HuH-7 (cell line): ENCODE data around the gene SASH1.

ENCODE experiments used
- DNase-seq: peaks from one replicate; pipeline ENCODE4 v3.0.0; 2011; ENCODE audit warnings: low spot score

Gene SASH1

GRCh38 chr6:148497717-148498116, 155.1 kb downstream of the SASH1 start:
- DNase-seq: no peak

GRCh38 chr6:148500402-148500801, 157.8 kb downstream of the SASH1 start:
- no peak for DNase-seq

- DNase-seq: no peak
These were observed 158.5 kb downstream of the SASH1 start for GRCh38 chr6:148501178-148501590.

- DNase-seq: no peak
These were observed 159.6 kb downstream of the SASH1 start for GRCh38 chr6:148502083-148502772.

DNA sequence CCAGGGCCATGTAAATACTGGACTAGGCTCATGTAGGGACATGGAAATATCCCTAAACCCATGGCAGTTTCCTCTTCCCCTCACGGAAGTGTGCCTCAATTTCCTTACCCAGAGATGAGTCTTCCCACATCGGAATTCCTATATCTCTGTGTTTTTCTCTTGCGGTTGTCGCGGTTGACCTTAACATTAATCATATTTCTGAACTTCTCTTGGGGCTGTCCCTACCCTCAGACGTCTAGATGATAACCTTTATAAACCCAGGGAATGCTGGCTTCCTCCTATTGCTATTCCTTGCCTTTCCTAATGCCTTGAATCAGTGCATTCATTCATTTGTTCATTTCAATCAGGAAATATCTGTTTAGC, 160.1 kb downstream of the SASH1 start:
- no peak for DNase-seq

- no peak for DNase-seq
These were observed 161.1 kb downstream of the SASH1 start for GRCh38 chr6:148503703-148504102.

GRCh38 chr6:148507774-148508173, 165.1 kb downstream of the SASH1 start:
- no peak for DNase-seq

DNA sequence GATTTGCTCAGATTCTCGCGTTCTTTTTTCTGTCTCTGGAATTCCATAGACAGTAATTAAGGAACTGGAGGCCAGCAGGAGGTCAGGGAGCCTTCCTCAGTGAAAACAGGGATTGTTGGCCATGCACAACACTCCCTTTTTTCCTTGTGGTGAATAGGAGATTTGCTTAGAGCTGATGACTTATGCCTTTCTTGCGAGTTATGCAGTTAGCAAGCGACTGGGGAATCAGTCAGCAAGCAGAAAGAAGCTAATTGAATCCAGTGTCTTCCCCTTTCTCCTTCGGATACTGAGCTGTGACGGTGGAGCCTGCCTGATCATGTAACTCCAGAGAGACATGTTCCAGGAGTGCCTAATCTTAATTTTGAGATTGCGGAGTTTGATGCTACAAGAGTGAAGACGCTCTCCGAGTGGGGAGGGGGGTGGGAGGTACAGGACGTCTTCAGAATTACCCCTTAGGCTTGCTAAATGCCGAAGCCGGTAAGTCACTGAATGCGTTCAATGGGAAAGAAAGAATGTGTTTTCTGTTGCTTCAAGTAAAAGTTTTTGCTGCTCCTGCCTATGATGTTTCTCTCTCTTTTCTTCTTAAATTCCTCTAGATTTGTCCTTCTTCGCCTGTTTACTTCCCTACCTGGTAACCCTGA, 165.9 kb downstream of the SASH1 start:
- DNase-seq: no peak

DNA sequence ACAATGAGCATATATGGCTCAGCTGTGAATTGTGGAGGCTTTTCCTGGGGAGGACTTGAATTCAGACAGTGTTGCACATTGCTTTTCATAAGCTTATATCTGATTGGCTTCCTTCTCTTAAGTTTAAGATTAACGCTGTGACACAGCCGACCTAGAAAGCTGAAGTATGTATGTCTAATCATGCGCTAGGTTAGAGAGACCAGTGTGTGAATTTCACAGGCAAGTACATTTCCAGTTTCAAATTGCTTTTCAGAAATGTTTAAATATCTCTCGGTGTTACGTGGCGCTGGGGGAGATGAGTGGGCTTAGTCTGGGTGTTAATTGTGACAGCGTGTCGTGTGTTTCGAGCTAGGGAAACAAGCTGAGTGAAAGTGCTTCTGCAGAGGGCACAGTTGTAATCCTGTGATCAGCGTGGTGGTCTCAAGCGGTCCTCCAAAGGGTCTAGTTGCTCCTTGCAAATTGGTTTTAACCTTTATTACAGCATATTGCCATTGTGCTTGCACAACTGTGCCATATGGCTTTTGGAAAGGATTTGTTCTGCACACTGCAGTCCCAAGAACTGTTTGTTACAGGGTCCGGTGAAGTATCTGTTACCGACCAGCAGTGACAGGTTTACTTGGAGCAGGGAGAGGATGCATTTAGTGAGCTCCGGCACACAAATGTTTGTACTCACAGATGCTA, 166.6 kb downstream of the SASH1 start:
- DNase-seq: no peak

- DNase-seq: no peak
These were observed 167.4 kb downstream of the SASH1 start for GRCh38 chr6:148509800-148510581.

DNA sequence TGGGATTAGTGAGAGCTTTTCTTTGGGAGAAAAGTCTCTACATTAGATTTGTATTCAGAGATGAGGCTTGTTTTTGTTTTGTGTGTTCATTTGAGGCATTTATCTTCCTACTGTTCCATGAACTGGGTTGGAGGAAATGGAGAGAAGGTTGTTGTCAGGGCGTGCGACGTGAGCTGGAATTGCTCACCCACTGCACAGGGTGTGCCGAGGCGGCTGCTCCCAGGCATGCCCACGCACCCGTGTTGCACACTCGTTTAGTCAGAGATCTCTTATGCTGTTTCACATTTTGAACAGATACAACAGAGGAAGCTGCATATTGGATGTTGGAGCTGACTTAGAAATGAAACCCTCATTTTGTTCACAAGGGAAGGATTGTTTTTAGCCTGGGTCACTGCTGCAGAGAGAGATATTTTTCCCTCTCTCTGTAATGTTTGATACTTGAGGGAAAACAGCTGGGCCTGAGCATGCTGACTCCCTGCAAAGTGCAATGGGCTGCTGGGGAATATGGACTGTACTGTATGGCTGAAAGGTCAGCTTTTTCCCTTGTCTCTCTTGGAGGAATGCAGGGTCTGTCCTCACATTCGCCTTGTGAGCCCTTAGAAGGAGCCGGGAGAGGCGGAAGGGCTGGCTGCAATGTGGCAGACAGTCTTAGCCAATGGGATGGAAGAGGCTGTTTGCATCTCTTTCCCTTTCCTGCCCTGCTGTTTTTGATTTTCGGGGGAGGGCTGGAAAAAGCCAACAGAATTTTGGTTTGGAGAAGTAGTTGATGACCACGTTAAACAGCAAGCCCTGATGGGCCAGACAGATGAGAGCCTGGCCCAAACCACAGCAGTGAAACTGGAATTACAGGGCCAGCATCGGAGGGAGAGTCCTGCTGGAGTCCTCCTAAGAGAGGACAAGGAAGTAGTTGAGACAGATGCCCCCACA, 170.8 kb downstream of the SASH1 start:
- DNase-seq: no peak

DNA sequence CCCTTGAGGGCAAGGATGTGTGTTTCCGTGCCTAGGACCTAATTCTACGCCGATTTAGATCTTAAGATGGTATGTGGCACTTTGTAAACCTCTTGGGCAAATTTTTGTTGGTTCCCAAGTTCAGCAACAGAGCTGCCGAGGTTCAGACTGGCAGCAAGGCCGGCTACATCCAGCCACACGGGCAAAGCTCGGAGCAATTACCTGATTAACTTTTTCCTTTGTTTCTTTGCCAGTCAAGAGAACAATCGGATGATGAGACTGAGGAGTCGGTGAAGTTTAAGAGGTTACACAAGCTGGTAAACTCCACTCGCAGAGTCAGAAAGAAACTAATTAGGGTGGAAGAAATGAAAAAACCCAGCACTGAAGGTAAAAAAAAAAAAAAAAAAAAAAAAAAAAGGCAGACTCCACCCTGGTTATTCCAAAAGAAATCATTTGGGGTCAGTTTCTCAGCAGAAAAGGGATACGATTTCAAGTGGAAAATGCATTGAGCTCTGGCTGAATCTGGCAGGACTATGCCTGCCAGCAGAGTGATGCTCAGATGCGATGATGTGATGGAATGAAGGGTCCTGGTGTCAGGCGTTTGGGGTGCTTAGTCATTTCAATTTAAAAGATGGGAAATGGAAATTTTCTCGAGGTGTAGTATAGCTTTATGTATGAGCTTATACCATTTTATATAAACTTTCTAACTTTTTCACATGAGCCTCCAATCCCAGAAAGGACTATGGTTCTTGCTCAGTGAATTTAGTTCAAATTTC, 171.6 kb downstream of the SASH1 start:
- no peak for DNase-seq

GRCh38 chr6:148516217-148516616, 173.6 kb downstream of the SASH1 start:
- no peak for DNase-seq

DNA sequence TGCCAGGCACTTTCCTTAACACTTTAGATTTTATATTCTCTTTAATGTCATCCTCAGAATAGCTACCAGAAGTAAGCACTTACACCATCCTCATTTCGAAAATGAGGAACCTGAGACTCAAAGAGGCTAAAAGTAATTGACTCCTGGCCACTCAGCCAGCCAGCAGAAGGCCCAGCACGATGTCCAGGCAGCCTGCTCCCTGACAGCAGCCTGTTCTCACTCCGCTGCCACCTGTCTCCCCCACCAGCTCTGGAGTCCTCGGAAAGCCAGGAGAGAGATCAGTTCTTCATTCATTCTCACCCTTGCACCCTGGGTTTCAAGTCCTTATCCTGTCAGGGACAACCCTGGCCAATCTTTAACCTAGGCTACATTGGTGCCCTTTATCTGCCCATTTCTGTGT, 174.0 kb downstream of the SASH1 start:
- no peak for DNase-seq

DNA sequence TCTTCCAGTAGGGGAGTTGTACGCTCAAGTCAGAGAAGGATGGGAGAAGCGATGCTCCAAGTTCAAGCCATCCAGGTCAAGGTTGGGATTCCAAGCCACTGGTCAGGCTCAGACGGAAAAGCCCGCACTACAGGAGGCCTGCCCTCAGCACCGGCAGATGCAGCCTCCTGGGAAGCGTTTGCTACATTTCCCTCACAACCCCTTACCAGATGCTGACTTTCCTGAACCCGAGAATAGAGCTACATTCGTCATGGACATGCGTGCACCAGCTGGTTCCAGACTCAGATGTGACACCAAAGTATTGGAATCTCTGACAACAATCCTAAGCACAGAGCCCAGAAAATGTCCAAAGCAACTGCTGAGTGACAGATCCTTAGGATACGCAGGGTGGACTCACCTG, 174.8 kb downstream of the SASH1 start:
- DNase-seq: no peak

DNA sequence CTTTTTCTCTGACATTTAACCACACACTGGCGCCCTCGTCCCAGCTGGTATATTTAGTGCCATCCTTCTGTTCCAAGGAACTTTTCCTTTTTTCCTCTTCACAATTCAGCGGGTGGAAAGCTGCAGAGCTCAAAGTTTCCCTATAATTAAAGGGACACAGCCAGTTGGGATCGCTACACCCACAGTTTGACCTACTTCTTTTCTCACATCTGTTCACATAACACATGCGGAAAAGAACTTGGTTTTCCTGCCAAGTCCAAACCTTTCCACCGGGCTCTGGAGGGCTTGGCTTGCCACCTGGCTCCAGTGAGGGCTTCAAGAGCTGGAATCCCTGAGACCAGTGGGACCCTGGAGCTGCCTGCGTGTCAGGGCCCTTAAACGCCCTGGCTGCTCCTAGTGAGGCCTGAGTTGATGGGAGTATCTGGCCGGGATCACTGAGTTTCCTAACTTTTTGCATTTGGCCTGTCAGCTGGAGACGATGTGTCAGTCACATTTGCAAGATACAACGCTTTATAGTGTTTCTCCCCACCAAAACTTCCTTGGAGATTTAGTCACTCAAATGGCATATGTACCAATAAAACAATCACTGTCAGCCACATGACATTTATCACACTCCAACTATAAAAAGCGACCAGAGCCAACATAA, 176.0 kb downstream of the SASH1 start:
- no peak for DNase-seq

GRCh38 chr6:148520109-148520841, 177.6 kb downstream of the SASH1 start:
- no peak for DNase-seq

- DNase-seq: no peak
These were observed 178.5 kb downstream of the SASH1 start for GRCh38 chr6:148521158-148521557.

- no peak for DNase-seq
These were observed 178.9 kb downstream of the SASH1 start for GRCh38 chr6:148521586-148521985.

DNA sequence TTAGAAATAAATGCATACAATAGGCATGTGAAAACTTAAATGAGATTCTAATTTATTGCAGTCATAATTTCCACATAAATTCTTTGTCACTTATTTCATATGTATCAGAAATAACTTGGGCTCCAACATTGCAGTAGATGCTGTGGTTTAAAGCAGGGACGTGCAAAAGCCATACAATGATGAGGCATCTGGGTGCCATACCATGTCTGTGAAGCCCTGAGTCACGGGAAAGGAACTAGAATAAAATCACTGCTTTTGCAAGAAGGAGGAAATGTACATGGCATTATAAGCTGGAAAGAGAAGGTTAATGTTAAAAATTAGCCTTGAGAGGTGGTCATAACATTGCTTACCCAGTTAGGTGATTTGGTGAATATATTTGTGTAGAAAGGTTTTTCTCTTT, 180.4 kb downstream of the SASH1 start:
- DNase-seq: no peak
